GM21786 (cell line): Measurements from ENCODE around the gene MON1B.

Source experiments
- ATAC-seq: cut with Tn5 transposase; IDR thresholded peaks from one replicate; pipeline ENCODE4 v1.9.1; 2021; ENCODE audit not compliant: unreplicated experiment

The MON1B gene

DNA sequence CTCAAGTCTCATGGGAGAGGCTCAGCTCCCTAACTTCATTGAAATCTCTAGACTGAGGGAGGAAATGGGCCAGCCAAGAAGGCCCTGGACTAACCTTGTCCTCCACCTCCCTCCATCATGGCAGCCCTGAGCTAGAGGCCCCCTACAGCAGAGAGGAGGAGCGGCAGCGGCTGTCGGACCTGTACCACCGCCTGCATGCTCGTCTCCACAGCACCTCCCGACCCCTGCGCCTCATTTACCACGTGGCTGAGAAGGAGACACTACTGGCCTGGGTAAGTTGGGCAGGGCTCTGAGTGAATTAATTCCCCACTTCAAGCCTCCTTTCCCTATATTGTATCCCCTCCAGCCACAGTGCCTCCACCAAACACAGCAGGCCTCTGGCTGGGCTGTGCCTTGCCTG lies 4.4 kb downstream of the MON1B start:
- ATAC-seq, result no peak

DNA sequence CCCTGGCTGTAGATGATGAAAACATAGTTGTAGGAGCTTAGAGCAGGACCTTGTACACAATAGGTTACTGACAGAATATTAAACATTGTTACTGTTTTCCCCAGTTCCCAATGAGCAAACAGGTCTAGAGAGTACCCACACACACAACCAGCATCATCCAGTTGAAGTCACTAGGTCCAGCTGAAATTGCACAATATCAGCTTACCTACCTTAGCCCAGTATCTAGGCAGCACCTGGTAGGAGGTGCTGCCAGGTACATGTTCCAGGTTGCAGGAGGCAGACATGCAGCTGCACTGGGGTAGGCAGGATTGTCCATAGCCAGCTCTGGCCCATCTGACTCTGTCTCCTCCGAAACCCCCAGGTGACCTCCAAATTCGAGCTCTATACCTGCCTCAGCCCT lies 6.8 kb downstream of the MON1B start:
- ATAC-seq, result no peak

DNA sequence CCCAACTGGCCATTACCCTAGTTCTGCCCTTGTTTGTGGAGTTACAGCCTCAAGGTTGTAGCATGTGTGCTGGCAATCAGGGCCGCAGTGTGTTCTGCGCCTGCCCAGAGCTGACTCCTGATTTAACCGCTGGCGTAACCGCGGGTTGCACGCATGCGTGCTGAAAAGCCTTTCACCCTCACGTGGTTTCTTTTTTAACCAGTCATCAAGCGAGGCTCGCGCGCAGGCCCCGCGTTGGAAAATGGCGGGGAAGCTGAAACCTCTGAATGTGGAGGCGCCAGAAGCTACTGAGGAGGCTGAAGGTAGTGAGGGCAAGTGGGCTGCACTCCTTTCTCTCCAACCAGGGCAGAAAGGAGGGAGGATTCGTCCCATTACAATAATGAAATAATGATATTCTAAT lies 8.2 kb downstream of the MON1B start, which contains the start of gene SYCE1L:
Gene SYCE1L, plus strand, starts transcription at position 198 of the 400 bp plus-strand sequence. Its CDS starts 44 bp downstream, at position 242.
- no peak for ATAC-seq

DNA sequence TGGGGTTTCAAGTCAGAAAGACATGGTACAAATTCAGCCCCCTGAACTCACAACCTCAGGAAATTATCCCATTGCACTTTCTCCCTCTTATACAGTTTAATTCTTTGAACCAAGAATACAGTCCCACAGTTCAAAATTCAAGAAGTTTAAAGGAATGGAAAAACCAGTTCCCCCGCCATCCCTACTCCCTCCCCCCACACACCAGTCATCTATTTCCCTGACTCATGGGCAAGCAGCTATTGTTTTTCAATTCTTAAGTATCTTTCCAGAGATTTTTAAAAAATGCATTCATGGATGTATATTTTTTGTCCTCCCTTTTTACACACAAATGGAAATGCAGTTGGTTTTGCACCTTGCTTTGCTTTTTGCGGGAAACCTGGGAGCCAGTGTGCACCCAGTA lies 15.5 kb downstream of the MON1B start:
- no peak for ATAC-seq

DNA sequence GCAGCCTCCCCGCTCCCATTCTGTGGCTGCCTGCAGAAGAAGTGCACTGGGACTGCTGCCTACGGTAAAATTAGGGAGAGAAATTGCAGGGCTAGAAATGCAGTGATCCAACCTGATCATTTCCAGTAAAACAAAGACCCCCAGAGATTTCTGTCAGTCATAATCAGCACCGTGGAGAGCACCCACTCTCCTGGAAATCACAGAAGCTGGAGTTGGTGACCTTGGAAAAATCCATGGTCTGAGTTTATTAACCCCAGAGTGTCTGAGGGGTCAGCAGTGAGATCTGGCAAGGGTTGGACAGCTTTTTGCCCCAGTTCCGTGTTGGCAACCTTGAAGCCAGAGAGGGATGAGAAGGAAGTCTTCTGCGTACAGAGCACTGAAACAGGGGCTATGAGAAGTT lies 16.0 kb downstream of the MON1B start:
- no peak for ATAC-seq

DNA sequence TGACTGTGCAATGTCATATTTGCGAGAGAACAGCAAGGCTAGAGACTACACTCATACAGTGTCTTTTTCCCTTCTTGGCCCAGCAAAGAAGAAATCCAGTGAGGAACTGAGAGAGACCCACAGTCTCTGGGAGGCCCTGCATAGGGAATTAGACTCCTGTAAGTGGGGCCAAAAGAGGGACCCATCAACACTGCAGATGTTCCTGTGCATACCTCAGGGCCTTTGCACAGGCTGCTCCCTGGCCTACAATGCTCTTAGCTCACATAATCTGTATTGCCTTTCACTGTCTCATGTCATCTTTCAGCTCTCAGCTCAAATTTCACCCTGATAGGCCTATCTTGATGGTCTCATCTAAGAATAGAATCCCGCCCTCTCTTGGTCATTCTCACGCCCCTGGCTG lies 17.4 kb downstream of the MON1B start:
- ATAC-seq, result no peak

DNA sequence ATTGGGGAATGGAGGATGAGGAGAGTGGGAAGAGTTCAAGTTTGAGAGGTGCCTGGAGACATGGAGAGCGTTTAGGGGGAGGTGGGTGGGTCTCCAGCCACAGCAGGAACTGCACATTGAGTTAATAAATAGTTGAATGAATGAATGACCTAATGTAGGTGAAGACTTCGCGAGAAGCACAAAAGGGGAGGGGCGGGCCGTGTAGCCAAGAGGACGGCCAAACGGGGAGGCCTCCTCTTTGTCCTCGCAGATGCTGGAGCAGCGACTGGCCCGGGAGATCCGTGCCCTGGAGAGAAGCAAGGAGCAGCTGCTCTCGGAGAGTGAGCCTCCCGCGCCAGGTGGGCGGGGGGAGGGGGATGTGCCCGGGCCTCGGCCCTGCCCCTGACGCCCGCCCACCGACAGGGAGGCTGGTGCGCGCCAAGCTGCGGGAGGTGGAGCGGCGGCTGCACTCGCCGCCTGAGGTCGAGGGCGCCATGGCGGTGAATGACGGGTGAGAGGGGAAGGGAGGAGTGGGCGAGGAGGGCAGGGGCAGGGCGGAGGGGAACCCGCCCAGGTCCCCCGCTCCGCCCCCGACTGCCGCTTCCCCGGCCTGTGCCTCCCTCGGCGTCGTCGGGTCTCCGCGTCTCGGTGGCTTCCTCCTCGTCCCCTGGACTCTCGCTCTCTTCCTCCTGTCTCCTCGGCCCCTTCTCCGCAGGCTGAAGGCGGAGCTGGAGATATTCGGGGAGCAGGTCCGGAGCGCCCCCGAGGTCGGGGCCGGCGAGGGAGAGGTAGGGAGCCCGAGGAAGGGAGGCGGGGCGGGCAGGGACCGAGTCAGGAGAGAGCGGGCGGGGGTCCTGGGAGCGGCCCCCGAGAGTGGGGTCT lies 21.1 kb downstream of the MON1B start:
- peak; percentile 67 for ATAC-seq

DNA sequence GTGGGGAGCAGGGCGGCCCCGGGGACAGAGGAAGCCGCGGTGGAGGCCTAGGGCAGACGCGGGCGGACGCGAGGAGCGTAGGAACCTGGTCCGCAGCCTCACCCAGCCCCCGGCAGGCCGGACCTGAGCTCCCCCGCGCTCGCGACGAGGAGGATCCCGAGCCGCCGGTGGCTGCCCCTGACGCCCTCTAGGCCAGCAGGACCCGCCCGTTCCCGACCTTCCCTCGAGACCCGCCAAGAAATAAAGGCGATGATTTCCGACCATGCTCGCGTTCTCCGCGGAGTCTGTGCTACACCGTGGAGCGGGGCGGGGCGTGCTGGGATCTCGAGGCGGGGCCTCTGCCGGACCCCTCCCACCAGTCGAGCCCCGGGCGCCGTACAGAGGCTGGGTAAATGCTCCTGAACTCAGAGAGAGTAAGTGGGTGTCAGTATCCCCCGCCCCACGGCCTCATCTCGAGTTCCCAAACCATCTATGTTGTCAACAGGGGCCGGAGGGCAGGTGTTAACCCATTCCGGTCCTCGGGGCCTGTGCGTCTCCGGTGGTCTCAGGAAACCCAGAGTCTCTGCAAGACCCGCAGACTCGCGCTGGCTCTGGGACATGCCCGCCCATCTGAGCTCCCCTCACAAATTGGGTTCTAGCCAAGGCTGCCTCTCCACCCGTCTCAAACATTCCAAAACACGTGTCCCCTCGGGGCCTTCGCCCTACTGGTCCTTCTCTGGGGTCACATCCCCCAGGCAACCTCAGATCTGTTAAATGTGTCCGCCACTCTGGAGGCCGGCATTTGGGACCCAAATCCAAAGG lies 22.0 kb downstream of the MON1B start:
- ATAC-seq, result peak; percentile 78

DNA sequence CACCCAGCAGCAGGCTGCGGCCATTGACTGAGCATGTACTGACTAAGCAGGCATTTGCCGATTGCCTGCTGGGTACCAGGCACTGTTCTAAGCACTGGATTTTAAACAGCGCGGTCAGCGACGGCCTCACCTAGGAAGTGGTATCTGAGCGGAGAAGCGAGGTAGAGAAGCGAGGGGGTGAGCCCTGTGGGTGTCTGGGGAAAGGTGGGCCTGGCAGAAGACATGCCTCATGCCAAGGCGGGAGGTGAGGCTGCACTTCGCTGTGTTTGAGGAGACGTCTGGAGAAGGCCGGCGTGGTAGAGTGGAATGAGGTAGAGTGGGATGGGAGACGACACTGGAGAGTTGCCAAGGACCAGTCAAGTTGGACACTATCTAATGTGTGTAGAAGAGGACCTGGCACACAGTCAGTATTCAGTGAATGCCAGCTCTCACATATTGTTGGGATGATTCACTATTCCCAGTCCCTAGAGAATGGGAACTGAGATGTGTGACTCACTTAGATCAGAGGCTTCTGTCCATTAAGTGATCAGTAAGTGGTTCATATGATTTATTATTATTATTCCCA lies 22.6 kb downstream of the MON1B start:
- ATAC-seq, result no peak

DNA sequence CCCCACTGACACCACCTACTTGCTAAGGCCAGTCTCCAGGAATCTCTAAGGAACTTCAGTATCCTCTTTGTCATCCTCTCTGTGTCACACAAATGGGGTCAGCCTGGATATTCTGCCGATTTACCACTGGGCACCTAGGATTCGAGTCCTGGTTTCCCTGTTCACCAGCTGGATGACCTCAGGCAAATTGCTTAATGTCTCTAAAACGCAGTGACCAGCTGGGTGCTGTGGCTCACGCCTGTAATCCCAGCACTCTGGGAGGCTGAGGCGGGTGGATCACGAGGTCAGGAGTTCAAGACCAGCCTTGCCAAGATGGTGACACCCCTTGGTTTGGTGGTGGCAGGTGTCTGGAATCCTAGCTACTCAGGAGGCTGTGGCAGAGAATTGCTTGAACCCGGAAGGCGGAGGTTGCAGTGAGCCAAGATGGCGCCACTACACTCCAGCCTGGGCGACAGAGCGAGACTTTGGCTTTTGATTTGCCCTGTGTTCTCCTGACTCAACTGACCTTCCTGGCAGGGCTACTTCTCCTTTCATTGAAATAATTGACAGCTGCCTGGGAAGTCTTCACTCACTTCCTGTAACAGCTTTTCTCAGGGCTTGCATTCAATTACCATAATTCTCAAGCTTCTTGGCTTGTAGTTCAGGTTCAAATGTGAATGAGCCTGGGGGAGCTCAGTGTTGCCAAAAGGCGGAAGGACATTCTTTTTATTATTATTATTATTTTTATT lies 23.6 kb downstream of the MON1B start:
- ATAC-seq, result no peak

DNA sequence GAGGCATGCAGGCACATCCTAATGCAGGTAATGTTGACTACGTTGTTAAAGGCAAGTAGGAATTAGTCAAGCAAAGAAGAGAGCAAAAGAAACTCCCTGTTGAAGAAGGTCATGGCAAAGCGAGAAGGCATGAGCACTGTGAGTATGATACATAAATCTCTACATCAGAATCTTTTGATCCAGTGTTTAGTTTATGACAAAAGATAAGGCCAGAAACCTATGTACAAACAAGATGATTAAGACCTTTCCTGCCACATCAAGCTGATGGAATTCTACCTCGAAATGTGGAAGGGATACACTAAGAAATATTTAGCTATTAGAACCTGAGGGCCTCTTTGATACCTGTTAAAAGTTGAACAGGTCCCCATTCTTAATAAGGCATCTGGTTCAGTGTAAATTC lies 28.4 kb downstream of the MON1B start:
- no peak for ATAC-seq

DNA sequence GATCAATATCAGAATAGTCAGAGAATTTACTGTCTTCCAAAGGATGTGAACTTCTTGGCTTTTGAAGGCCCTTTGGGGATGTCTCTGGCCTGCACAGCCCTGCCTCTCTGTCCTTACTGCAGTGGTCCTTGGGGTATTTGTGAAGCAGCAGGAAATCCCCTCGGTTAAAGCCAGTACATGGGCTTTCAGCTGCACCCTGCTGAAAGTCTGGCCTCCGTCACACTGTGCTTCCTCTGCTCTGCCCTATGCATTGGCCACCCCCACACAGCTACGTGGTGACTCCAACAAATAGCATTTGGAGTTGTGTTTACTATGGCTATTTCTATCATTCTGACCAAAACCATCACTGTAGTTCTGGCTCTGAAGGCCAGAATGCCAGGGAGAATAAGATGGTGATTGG lies 29.4 kb downstream of the MON1B start:
- peak; percentile 82 for ATAC-seq

DNA sequence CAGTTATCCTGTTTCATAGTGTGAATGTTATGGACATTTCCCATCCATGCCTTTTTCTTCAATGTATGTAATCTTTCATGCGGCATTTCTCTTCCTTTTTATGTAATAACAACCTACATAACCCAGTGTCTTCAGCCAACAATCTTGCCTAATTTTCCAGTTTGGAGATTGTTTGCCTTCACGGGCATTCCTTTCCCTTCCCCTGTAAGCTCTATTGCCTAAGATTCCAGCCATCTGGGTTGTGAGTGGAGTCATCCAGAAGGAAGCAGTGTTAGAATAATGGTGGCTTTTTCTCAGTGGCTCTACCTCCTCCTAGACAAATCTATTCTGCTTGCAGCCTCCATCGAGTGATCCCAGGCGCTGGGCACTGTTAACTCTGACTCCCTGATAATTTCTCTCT lies 30.5 kb downstream of the MON1B start:
- ATAC-seq, result no peak

DNA sequence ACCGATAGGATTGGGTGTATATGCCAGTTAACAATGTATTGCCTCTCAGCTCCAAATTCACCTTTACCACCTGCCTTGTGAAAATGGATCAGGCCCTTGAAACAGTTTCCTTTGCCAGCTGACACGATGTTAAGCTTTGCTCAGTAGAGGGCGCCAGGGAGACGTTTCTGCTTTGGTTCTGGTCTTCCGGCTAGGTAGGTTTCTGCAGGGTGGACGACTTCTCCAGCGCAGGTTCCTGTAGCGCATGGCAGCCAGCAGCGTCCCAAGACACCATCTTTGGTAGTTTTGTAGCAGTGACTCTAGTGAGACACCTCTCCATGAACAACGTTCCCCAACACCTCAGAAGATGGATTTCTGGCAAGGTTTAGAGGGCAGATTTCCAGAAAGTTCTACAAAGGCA lies 32.2 kb downstream of the MON1B start:
- ATAC-seq, result no peak

DNA sequence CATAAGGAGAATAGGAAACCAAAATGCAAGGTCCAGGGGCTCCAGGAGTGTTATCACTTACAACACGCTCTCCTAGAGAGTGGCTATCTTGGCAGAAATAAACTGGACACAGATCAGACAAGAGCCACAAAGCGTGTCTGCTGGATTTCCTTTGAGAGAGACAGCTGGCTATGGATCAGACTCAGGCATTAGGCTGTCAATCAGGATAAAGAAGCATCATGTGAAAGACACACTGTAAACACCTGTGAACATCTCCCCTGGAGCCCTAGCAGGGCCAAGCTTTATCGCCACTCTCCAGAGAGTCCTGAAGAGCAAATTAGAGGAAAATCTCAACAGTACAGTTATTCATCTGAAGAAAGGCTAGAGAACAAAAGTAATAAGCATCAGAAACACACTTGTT lies 34.2 kb downstream of the MON1B start:
- ATAC-seq, result no peak

DNA sequence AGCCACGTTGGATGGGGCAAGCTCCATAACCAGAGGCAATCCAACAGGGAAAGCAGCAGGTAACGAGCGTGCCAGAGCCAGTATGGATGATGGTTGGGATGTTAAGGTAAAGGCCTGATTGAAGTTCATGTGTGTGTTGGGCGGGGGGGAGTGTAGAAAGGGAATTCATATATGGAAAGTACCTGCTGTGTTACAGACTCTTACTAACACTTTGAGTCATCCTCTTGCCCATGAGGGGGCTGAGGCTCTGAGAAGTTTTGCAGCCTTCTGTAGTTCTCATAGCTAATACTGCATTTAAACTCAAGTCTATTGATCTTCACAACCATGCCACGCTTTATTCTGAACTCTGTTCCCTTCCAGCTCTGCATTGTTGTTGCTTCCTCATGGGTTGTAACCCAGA lies 36.8 kb downstream of the MON1B start:
- peak; percentile 72 for ATAC-seq

DNA sequence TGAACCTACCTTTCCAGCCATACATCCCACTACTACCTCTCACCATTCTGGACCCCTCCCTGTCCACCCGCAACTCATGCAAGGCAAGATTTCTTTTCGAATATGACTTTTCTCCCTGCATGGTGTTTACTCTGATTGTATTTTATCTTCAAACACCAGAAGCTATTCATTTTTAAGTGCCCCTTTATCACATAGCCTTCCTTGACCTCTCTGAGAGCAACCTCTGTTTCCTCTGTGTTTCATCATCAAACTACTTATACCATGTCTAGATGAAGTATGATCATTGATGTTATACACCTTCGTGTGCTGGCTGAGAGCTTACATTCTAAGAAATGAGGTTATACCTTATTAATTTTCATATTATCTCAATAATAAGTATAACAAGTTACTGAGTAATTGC lies 40.1 kb downstream of the MON1B start:
- ATAC-seq, result no peak

DNA sequence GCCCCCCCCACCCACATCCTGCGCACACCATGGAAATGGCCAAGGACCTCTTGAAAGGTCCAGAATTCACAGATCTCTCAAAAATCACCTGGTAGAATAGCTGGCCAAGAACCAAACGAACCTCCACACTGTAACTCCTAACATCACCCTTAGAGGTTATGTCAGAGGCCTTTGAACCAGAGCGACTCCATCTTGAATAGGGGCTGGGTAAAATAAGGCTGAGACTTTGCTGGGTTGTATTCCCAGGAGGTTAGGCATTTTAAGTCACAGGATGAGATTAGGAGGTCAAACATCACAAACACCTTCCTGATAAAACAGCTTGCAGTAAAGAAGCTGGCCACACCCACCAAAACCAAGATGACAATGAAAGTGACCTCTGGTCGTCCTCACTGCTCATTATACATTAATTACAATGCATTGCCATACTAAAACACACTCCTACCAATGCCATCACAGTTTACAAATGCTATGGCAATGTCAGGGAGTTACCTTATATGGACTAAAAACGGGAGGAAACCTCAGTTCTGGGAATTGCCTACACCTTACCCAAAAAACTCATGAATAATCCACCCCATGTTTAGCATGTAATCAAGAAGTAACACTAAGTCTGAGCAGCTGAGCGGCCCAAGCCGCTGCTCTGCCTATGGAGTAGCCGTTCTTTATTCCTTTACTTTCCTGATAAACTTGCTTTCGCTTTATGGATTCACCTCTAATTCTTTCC lies 43.0 kb downstream of the MON1B start:
- no peak for ATAC-seq

DNA sequence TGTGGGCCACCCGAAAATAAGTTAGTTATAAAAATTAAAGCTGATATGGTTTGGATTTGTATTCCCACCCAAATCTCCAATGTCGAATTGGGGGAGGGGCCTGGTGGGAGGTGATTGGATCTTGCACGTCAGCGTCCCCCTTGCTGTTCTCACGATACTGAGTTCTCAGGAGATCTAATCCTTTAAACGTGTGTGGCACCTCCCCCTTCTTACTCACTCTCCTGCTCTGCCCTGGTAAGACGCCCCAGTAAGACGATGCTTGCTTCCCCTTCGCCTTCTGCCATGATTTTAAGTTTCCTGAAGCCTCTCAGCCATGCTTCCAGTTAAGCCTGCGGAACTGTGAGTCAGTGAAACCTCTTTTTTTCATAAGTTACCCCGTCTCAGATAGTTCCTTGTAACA lies 43.6 kb downstream of the MON1B start:
- no peak for ATAC-seq

DNA sequence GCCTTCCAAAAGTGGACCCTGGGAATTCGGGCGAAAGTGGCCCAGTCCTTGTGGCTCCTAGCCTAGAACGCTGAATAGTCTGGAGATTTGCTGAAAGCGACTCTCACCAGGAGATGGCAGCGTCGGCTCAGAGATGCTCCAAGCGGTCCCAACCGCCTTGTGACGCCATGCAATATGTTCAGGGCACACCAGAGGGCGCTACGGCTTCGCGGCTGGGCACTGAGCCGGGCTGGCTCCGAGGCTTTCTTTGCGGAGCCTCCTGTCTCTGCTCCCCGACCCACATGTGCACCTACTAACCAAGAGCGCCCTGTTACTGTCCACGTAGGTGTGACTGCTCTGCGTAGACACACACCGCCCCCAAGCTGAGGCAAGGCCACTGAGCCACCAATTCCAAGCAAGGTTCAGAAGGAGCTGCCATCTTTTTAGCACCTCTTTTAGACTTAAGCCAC lies 45.1 kb downstream of the MON1B start:
- ATAC-seq, result peak; percentile 99
